IMR-90 (cell line): ENCODE results near the gene ZAP70. TPM values are rescaled to one million over a fixed set of nuclear protein-coding genes. Genes with fewer than 3 reads are reported as not detected.

ENCODE experiments used
- ATAC-seq: fragments of 200-7000 bp; cut with Tn5 transposase; 2 replicates; pipeline ENCODE4 v1.9.1; 2020; ENCODE audit warnings: low read depth, mild to moderate bottlenecking, moderate library complexity
- BruUV-seq: library from RNA; stranded (reverse); fragments of 400-500 nt; replicated peaks from 2 replicates; lab custom pipeline; 2021; lab: Mats Ljungman, UMichigan
- CTCF ChIA-PET: fragments of 300-600 bp; formaldehyde crosslinking; extraction: SDS; loops from one replicate; lab custom pipeline; 2021; ENCODE audit warnings: antibody characterized with exemption; lab: Yijun Ruan, JAX
- POLR2A ChIA-PET: fragments of 300-600 bp; sonication (Branson Sonifier 250); formaldehyde crosslinking; loops from one replicate; lab custom pipeline; 2022; ENCODE audit warnings: antibody characterized with exemption; ENCODE audit not compliant: unreplicated experiment; lab: Charles Lee
- DNase-seq: peaks from one replicate; pipeline ENCODE4 v3.0.0; 2013
- H2AFZ ChIP-seq: replicated peaks from 2 replicates; pipeline ENCODE3; 2013; ENCODE audit warnings: low read length, mild to moderate bottlenecking; ENCODE audit not compliant: poor library complexity
- H2AK5ac ChIP-seq: 2 replicates; pipeline ENCODE4 v1.6.1; 2013; ENCODE audit warnings: low read depth, low read length, inconsistent platforms
- H2AK9ac ChIP-seq: replicated peaks from 2 replicates; pipeline ENCODE3; 2013; ENCODE audit warnings: mild to moderate bottlenecking, low read depth, low read length, moderate library complexity; ENCODE audit not compliant: poor library complexity
- H2BK120ac ChIP-seq: 2 replicates; pipeline ENCODE4 v1.6.1; 2013; ENCODE audit warnings: low read depth, low read length, inconsistent platforms
- H2BK15ac ChIP-seq: 3 replicates; pipeline ENCODE4 v1.6.1; 2013; ENCODE audit warnings: low read depth, low read length, inconsistent platforms
- H2BK20ac ChIP-seq: 2 replicates; pipeline ENCODE4 v1.6.1; 2013; ENCODE audit warnings: low read depth, mild to moderate bottlenecking, inconsistent platforms, low read length, moderate library complexity
- H2BK5ac ChIP-seq: 2 replicates; pipeline ENCODE4 v1.6.1; 2013; ENCODE audit warnings: mild to moderate bottlenecking, low read depth, low read length, inconsistent platforms; ENCODE audit not compliant: poor library complexity, severe bottlenecking
- H3K14ac ChIP-seq: replicated peaks from 2 replicates; pipeline ENCODE4 v1.6.1; 2013; ENCODE audit warnings: low read depth, low read length, inconsistent platforms
- H3K18ac ChIP-seq: 2 replicates; pipeline ENCODE4 v1.6.1; 2013; ENCODE audit warnings: low read depth, low read length, control low read depth
- H3K23ac ChIP-seq: 2 replicates; pipeline ENCODE4 v1.6.1; 2013; ENCODE audit warnings: low read depth, low read length, inconsistent platforms
- H3K27ac ChIP-seq: 2 replicates; pipeline ENCODE4 v1.5.1; 2013; ENCODE audit warnings: mild to moderate bottlenecking, control low read depth, low read length; ENCODE audit not compliant: insufficient read depth
- H3K27me3 ChIP-seq: 2 replicates; pipeline ENCODE4 v1.6.1; 2013; ENCODE audit warnings: low read length; ENCODE audit not compliant: control insufficient read depth, insufficient read depth
- H3K36me3 ChIP-seq: 2 replicates; pipeline ENCODE4 v1.6.1; 2013; ENCODE audit warnings: low read length, mixed read lengths; ENCODE audit not compliant: control insufficient read depth, insufficient read depth
- H3K4ac ChIP-seq: 2 replicates; pipeline ENCODE4 v1.6.1; 2013; ENCODE audit warnings: low read depth, low read length, inconsistent platforms
- H3K4me1 ChIP-seq: 2 replicates; pipeline ENCODE4 v1.6.1; 2013; ENCODE audit warnings: low read length, mixed read lengths; ENCODE audit not compliant: control insufficient read depth, insufficient read depth
- H3K4me2 ChIP-seq: 2 replicates; pipeline ENCODE4 v1.6.1; 2013; ENCODE audit warnings: low read depth, mild to moderate bottlenecking, control low read depth, low read length, moderate library complexity
- H3K4me3 ChIP-seq: 2 replicates; pipeline ENCODE4 v1.5.1; 2013; ENCODE audit warnings: low read depth, mild to moderate bottlenecking, control low read depth, low read length, moderate library complexity; ENCODE audit not compliant: insufficient read depth
- H3K56ac ChIP-seq: 2 replicates; pipeline ENCODE4 v1.6.1; 2013; ENCODE audit warnings: low read length, inconsistent platforms; ENCODE audit not compliant: insufficient read depth; ENCODE audit errors: extremely low read depth
- H3K79me1 ChIP-seq, 2 experiments: 2 replicates each; pipeline ENCODE4 v1.6.1; 2013; ENCODE audit warnings: low read length in 2 of 2, inconsistent platforms in 1 of 2, low read depth in 1 of 2
- H3K9ac ChIP-seq: 2 replicates; pipeline ENCODE4 v1.6.1; 2013; ENCODE audit warnings: low read depth, low read length, control low read depth
- H3K9me1 ChIP-seq: 2 replicates; pipeline ENCODE4 v1.6.1; 2013; ENCODE audit warnings: low read length, inconsistent platforms; ENCODE audit not compliant: insufficient read depth
- H3K9me3 ChIP-seq: 2 replicates; pipeline ENCODE4 v1.6.1; 2013; ENCODE audit warnings: low read length; ENCODE audit not compliant: control insufficient read depth, insufficient read depth
- H4K20me1 ChIP-seq: 2 replicates; pipeline ENCODE4 v1.6.1; 2013; ENCODE audit warnings: low read length, inconsistent platforms; ENCODE audit not compliant: insufficient read depth
- H4K5ac ChIP-seq: 2 replicates; pipeline ENCODE4 v1.6.1; 2013; ENCODE audit warnings: mild to moderate bottlenecking, low read depth, low read length, control low read depth
- H4K8ac ChIP-seq, 2 experiments: 2 replicates each; pipeline ENCODE4 v1.6.1; 2013; ENCODE audit warnings: low read depth in 2 of 2, low read length in 2 of 2, control low read depth in 1 of 2, inconsistent platforms in 1 of 2
- H4K91ac ChIP-seq: 2 replicates; pipeline ENCODE4 v1.6.1; 2013; ENCODE audit warnings: low read depth, low read length, inconsistent platforms; ENCODE audit not compliant: insufficient read depth
- BHLHE40 ChIP-seq: fragments of 150-350 bp; IDR thresholded peaks from 2 replicates; pipeline ENCODE4 v1.6.1; 2016; ENCODE audit warnings: mild to moderate bottlenecking, low read depth, low read length
- CEBPB ChIP-seq: IDR thresholded peaks from 2 replicates; pipeline ENCODE4 v1.6.1; 2012; ENCODE audit warnings: low read depth, low read length, improper control_type of control experiment
- CHD1 ChIP-seq: IDR thresholded peaks from 2 replicates; pipeline ENCODE4 v1.6.1; 2012; ENCODE audit warnings: low read depth, low read length, improper control_type of control experiment
- POLR2A ChIP-seq: IDR thresholded peaks from 2 replicates; pipeline ENCODE4 v1.6.1; 2012; ENCODE audit warnings: mild to moderate bottlenecking, low read depth, low read length
- RAD21 ChIP-seq: IDR thresholded peaks from 2 replicates; pipeline ENCODE4 v1.6.1; 2012; ENCODE audit warnings: low read length, improper control_type of control experiment
- RCOR1 ChIP-seq: IDR thresholded peaks from 2 replicates; pipeline ENCODE4 v1.6.1; 2012; ENCODE audit warnings: mild to moderate bottlenecking, low read length, improper control_type of control experiment; ENCODE audit not compliant: insufficient replicate concordance
- SMC3 ChIP-seq: fragments of 150-350 bp; IDR thresholded peaks from 2 replicates; pipeline ENCODE4 v1.6.1; 2016; ENCODE audit warnings: low read depth, mild to moderate bottlenecking, antibody characterized with exemption, low read length, moderate library complexity
- WGBS, 2 experiments: methylation state at CpG; one replicate each; pipeline versions ENCODE4 v1.1.5 to v1.1.7; 2013; ENCODE audit warnings: missing lambda C conversion rate in 2 of 2; ENCODE audit not compliant: insufficient read length in 1 of 2; ENCODE audit errors: extremely low coverage in 2 of 2; 5-methylcytosine and 5-hydroxymethylcytosine counted together
- dilution Hi-C: fragments of 300-500 bp; cut with HindIII; formaldehyde crosslinking; loops from one replicate; pipeline ENCODE4 v1.14.3; 2018; ENCODE audit warnings: low sequenced_read_pairs; ENCODE audit not compliant: unreplicated experiment
- in situ Hi-C: fragments of 300-500 bp; cut with MboI; formaldehyde crosslinking; loops from 3 replicates; pipeline ENCODE4 v1.14.3; 2019; ENCODE audit warnings: low sequenced_read_pairs, inconsistent platforms, mixed read lengths
- intact Hi-C: fragments of 100-400 bp; cut with micrococcal nuclease; formaldehyde crosslinking; loops from 2 replicates; pipeline ENCODE4 v1.10.0; 2022
- polyA plus RNA-seq, 3 experiments: library from polyadenylated mRNA; depleted of rRNA; stranded (reverse); fragments of >200 nt; gene quantifications; 2 replicates each; pipeline ENCODE4 v1.2.3, GENCODE V29; 2012; ENCODE audit warnings: low replicate concordance in 1 of 3
- total RNA-seq: library from RNA; depleted of rRNA; stranded (reverse); fragments of >200 nt; gene quantifications from 2 replicates; pipeline ENCODE4 v1.2.3, GENCODE V29; 2012
- TF ChIP-seq, protein P1 (sequence below): conservative IDR thresholded peaks from 2 replicates; pipeline ENCODE4 v1.5.1; 2012; ENCODE audit warnings: mild to moderate bottlenecking, low read depth, low read length, improper control_type of control experiment
- TF ChIP-seq, protein P2 (sequence below): fragments of 150-350 bp; IDR thresholded peaks from 2 replicates; pipeline ENCODE4 v1.6.1; 2017; ENCODE audit warnings: mild to moderate bottlenecking, antibody characterized with exemption, low read length, low read depth
- TF ChIP-seq, protein P3 (sequence below): fragments of 150-350 bp; IDR thresholded peaks from 2 replicates; pipeline ENCODE4 v1.6.1; 2016; ENCODE audit warnings: low read depth, mild to moderate bottlenecking, low read length, moderate library complexity, borderline replicate concordance

ZAP70 gene
- total and polyA plus RNA-seq, 2 of the 4 experiments (the other 2 are of a cell fraction), result under 0.01 to 0.09 TPM

DNA sequence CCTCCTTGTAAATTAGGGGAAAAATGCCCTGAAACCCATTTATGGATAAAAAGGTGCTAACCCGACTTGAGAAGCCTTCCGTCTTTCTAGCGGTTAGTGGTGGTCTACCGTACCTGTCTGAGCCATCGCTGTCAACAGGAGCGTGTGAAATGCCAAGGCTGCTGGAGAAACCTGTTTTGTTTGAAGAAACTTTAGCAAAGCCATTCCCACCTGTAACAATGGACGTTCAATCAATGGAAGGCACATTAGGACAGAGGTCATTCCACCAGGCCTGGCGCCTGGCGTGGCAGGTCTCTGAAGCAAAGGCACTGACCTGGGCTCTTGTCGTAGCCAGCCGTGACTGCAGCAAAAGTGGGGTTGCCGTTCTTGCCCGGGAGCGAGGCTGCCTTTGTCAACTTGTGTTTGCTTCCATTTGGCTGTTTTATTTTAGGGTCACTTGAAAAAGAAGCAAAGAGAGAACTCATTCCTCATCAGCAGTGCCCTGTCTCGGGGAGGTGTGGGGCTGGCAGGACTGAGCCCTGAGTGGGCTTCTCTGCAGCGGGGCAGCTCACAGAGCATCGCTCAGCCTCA is 47.2 kb downstream of the ZAP70 start:
- Histone ChIP-seq H2AFZ (no peak overlapping the region), H2AK9ac (no peak overlapping the region), H3K56ac (no peak overlapping the region), H2BK5ac (no peak overlapping the region), H4K91ac (no peak overlapping the region), H4K8ac (no peak overlapping the region), H3K14ac (no peak overlapping the region), H3K27me3 (no peaks in the 10 kb centered on the region), H4K20me1 (no peaks in the 10 kb centered on the region), H2BK15ac (no peak overlapping the region), H2AK5ac (no peak overlapping the region), H3K4me3 (no peak overlapping the region), H4K5ac (no peak overlapping the region), H2BK120ac (no peak overlapping the region), H3K79me1 (no peaks in the 10 kb centered on the region), H3K9ac (no peak overlapping the region), H3K9me3 (no peaks in the 10 kb centered on the region), H2BK20ac (no peak overlapping the region), H3K18ac (no peak overlapping the region), H3K36me3 (peaks cover 59% of the 10 kb centered on the region), H3K4me2 (no peak overlapping the region), H3K4me1 (no peaks in the 10 kb centered on the region), H3K4ac (no peak overlapping the region), H3K9me1 (peaks cover 8% of the 10 kb centered on the region; the same call in 1 of the 2 replicates), H3K23ac (no peak overlapping the region), H3K27ac (no peak overlapping the region)
- WGBS, 2 experiments, result 98% methylated on average over 6 of the region's 17 CpGs; no CpG with 5 or more reads in 1 of the 2 experiments
- ATAC-seq, result no peak
- intact Hi-C loops, result loop anchor here (10.0 kb wide), 1 partner anchor 56 kb away; no protein-coding TSS in a partner anchor
- ChIA-PET CTCF (no interaction called here), POLR2A (no interaction called here)
- dilution Hi-C loops, result no loop called here
- no peak for DNase-seq
- TF ChIP-seq, protein P1, sequence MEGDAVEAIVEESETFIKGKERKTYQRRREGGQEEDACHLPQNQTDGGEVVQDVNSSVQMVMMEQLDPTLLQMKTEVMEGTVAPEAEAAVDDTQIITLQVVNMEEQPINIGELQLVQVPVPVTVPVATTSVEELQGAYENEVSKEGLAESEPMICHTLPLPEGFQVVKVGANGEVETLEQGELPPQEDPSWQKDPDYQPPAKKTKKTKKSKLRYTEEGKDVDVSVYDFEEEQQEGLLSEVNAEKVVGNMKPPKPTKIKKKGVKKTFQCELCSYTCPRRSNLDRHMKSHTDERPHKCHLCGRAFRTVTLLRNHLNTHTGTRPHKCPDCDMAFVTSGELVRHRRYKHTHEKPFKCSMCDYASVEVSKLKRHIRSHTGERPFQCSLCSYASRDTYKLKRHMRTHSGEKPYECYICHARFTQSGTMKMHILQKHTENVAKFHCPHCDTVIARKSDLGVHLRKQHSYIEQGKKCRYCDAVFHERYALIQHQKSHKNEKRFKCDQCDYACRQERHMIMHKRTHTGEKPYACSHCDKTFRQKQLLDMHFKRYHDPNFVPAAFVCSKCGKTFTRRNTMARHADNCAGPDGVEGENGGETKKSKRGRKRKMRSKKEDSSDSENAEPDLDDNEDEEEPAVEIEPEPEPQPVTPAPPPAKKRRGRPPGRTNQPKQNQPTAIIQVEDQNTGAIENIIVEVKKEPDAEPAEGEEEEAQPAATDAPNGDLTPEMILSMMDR, result no peak
- TF ChIP-seq SMC3, result no peak
- no peak for TF ChIP-seq RCOR1
- TF ChIP-seq CEBPB, result no peak
- no peak for TF ChIP-seq BHLHE40
- TF ChIP-seq, protein P2, sequence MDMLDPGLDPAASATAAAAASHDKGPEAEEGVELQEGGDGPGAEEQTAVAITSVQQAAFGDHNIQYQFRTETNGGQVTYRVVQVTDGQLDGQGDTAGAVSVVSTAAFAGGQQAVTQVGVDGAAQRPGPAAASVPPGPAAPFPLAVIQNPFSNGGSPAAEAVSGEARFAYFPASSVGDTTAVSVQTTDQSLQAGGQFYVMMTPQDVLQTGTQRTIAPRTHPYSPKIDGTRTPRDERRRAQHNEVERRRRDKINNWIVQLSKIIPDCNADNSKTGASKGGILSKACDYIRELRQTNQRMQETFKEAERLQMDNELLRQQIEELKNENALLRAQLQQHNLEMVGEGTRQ, result no peak
- TF ChIP-seq POLR2A, result no peak
- no peak for TF ChIP-seq CHD1
- TF ChIP-seq, protein P3, sequence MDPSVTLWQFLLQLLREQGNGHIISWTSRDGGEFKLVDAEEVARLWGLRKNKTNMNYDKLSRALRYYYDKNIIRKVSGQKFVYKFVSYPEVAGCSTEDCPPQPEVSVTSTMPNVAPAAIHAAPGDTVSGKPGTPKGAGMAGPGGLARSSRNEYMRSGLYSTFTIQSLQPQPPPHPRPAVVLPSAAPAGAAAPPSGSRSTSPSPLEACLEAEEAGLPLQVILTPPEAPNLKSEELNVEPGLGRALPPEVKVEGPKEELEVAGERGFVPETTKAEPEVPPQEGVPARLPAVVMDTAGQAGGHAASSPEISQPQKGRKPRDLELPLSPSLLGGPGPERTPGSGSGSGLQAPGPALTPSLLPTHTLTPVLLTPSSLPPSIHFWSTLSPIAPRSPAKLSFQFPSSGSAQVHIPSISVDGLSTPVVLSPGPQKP, result no peak
- no peak for TF ChIP-seq RAD21
- in situ Hi-C loops, result no loop called here
- BruUV-seq, result no TSS peak
